ENCODE results near the gene RFESD. TPM values are rescaled to one million over a fixed set of nuclear protein-coding genes. Genes with fewer than 3 reads are reported as not detected.

The RFESD gene
- total and polyA plus RNA-seq, 2 of the 4 experiments (the other 2 are of a cell fraction): 1.5 to 2.7 TPM

GRCh38 chr5:95643152-95643551 is 3.4 kb upstream of the RFESD start:
- ChIA-PET CTCF (interaction anchor here (1.0 to 1.2 kb wide), 3 partner anchors 12 to 205 kb away, joined by 3 read pairs; no protein-coding TSS in a partner anchor), POLR2A (ENCODE audit: unreplicated experiment) (no interaction called here)
- Histone ChIP-seq H3K9me3 (ENCODE audit: control insufficient read depth, insufficient read depth, low read length) (no peaks in the 10 kb centered on the region), H3K27ac (ENCODE audit: insufficient read depth, low read length) (no peak overlapping the region), H4K8ac (ENCODE audit: low read depth in 2 of 2, low read length in 2 of 2) (no peak overlapping the region), H4K20me1 (ENCODE audit: insufficient read depth, low read length) (no peaks in the 10 kb centered on the region), H3K23ac (ENCODE audit: low read depth, low read length) (no peak overlapping the region), H2AK5ac (ENCODE audit: low read depth, low read length) (no peak overlapping the region), H4K91ac (ENCODE audit: insufficient read depth, low read depth, low read length) (0 out of 2 replicates have a peak overlapping the region, but pooled peaks have one; percentile 2), H3K36me3 (ENCODE audit: control insufficient read depth, insufficient read depth, low read length) (no peaks in the 10 kb centered on the region), H2AK9ac (replicated peaks; ENCODE audit: low read depth, low read length, poor library complexity) (peak overlapping the region; percentile 8), H3K27me3 (ENCODE audit: control insufficient read depth, insufficient read depth, low read length) (no peaks in the 10 kb centered on the region; the same call in 1 of the 2 replicates), H3K4ac (ENCODE audit: low read depth, low read length) (peak overlapping the region; percentile 40; the same call in 1 of the 2 replicates), H3K56ac (ENCODE audit: extremely low read depth, insufficient read depth, low read length) (no peak overlapping the region), H3K14ac (replicated peaks; ENCODE audit: low read depth, low read length) (no peak overlapping the region), H3K4me1 (ENCODE audit: control insufficient read depth, insufficient read depth, low read length) (peaks cover 4% of the 10 kb centered on the region), H3K79me1 (ENCODE audit: low read depth in 1 of 2, low read length in 2 of 2) (no peaks in the 10 kb centered on the region), H4K5ac (ENCODE audit: low read depth, low read length) (no peak overlapping the region), H2BK15ac (ENCODE audit: low read depth, low read length) (peak overlapping the region; percentile 38; the same call in 1 of the 3 replicates), H3K4me3 (ENCODE audit: insufficient read depth, low read depth, low read length) (no peak overlapping the region), H3K18ac (ENCODE audit: low read depth, low read length) (no peak overlapping the region), H2BK120ac (ENCODE audit: low read depth, low read length) (peak overlapping the region; percentile 28; the same call in 1 of the 2 replicates), H3K9me1 (ENCODE audit: insufficient read depth, low read length) (no peaks in the 10 kb centered on the region), H3K4me2 (ENCODE audit: low read depth, low read length) (no peak overlapping the region), H2AFZ (replicated peaks; ENCODE audit: low read length, poor library complexity) (peak overlapping the region; percentile 63), H2BK20ac (ENCODE audit: low read depth, low read length) (no peak overlapping the region), H3K9ac (ENCODE audit: low read depth, low read length) (no peak overlapping the region), H2BK5ac (ENCODE audit: low read depth, low read length, poor library complexity, severe bottlenecking) (no peak overlapping the region)
- TF ChIP-seq FOS (IDR thresholded peaks at IDR 0.05; ENCODE audit: low read depth, low read length): no peak
- TF ChIP-seq SMC3 (IDR thresholded peaks at IDR 0.05; ENCODE audit: low read depth, low read length): no peak
- TF ChIP-seq MAFK (IDR thresholded peaks at IDR 0.05; ENCODE audit: low read depth, low read length): no peak
- no peak for TF ChIP-seq MXI1 (IDR thresholded peaks at IDR 0.05; ENCODE audit: borderline replicate concordance, low read depth, low read length)
- no peak for TF ChIP-seq POLR2A (IDR thresholded peaks at IDR 0.05; ENCODE audit: low read depth, low read length)
- no peak for TF ChIP-seq USF2 (IDR thresholded peaks at IDR 0.05; ENCODE audit: low read depth, low read length)
- TF ChIP-seq RCOR1 (IDR thresholded peaks at IDR 0.05; ENCODE audit: insufficient replicate concordance, low read length): no peak
- TF ChIP-seq CHD1 (IDR thresholded peaks at IDR 0.05; ENCODE audit: low read depth, low read length): no peak
- no peak for TF ChIP-seq CEBPB (IDR thresholded peaks at IDR 0.05; ENCODE audit: low read depth, low read length)
- BruUV-seq (replicated peaks): no TSS peak
- in situ Hi-C loops (cut with MboI; ENCODE audit: low sequenced_read_pairs) (loop anchor here (25.0 kb wide), 1 partner anchor 669 kb away; no protein-coding TSS in a partner anchor), dilution Hi-C loops (cut with HindIII; ENCODE audit: low sequenced_read_pairs, unreplicated experiment) (no loop called here), intact Hi-C loops (cut with micrococcal nuclease) (loop anchor here (10.0 kb wide), 1 partner anchor 962 kb away; no protein-coding TSS in a partner anchor)
- WGBS, 2 experiments (ENCODE audit: extremely low coverage in 2 of 2, insufficient read length in 1 of 2): 100% methylated on average over 3 of the region's 7 CpGs; no CpG with 5 or more reads in 1 of the 2 experiments
- DNase-seq (no peak), ATAC-seq (ENCODE audit: low read depth) (no peak)

All from IMR-90 (cell line).